HG02759 (cell line): Measurements from ENCODE around the gene NRG3.

Experiments
- ATAC-seq: cut with Tn5 transposase; IDR thresholded peaks from one replicate; pipeline ENCODE4 v1.9.1; 2021; ENCODE audit warnings: mild to moderate bottlenecking, moderate library complexity; ENCODE audit not compliant: unreplicated experiment

Gene NRG3

GRCh38 chr10:82757901-82758300, 882.9 kb downstream of the NRG3 start:
- ATAC-seq: no peak

GRCh38 chr10:82759050-82759449, 884.1 kb downstream of the NRG3 start:
- ATAC-seq: no peak

- ATAC-seq: no peak
Measured at GRCh38 chr10:82762641-82763040, 887.6 kb downstream of the NRG3 start.

GRCh38 chr10:82768040-82768439, 893.0 kb downstream of the NRG3 start:
- ATAC-seq: no peak

GRCh38 chr10:82778908-82779307, 903.9 kb downstream of the NRG3 start:
- no peak for ATAC-seq

GRCh38 chr10:82796510-82796909, 921.5 kb downstream of the NRG3 start:
- no peak for ATAC-seq

GRCh38 chr10:82801289-82801688, 926.3 kb downstream of the NRG3 start:
- ATAC-seq: no peak

GRCh38 chr10:82811621-82812020, 936.6 kb downstream of the NRG3 start:
- ATAC-seq: peak; percentile 62

- ATAC-seq: no peak
Measured at GRCh38 chr10:82813856-82814255, 938.9 kb downstream of the NRG3 start.

- no peak for ATAC-seq
Measured at GRCh38 chr10:82814635-82815034, 939.6 kb downstream of the NRG3 start.

GRCh38 chr10:82815680-82816079, 940.7 kb downstream of the NRG3 start:
- ATAC-seq: no peak

GRCh38 chr10:82817676-82818422, 942.9 kb downstream of the NRG3 start:
- ATAC-seq: no peak

GRCh38 chr10:82821043-82821442, 946.0 kb downstream of the NRG3 start:
- ATAC-seq: no peak

- ATAC-seq: no peak
Measured at GRCh38 chr10:82826132-82826531, 951.1 kb downstream of the NRG3 start.

GRCh38 chr10:82827901-82828300, 952.9 kb downstream of the NRG3 start:
- no peak for ATAC-seq

- ATAC-seq: no peak
Measured at GRCh38 chr10:82847242-82847641, 972.2 kb downstream of the NRG3 start.

GRCh38 chr10:82850191-82850590, 975.2 kb downstream of the NRG3 start:
- ATAC-seq: no peak

GRCh38 chr10:82856957-82857613, 982.1 kb downstream of the NRG3 start:
- no peak for ATAC-seq

GRCh38 chr10:82861889-82862288, 986.9 kb downstream of the NRG3 start:
- no peak for ATAC-seq

GRCh38 chr10:82865366-82865765, 990.4 kb downstream of the NRG3 start:
- ATAC-seq: no peak

GRCh38 chr10:82866424-82867020, 991.5 kb downstream of the NRG3 start:
- no peak for ATAC-seq

- ATAC-seq: no peak
Measured at GRCh38 chr10:82867056-82867455, 992.1 kb downstream of the NRG3 start.
